ENCODE data around the gene C4BPA.

Gene C4BPA

DNA sequence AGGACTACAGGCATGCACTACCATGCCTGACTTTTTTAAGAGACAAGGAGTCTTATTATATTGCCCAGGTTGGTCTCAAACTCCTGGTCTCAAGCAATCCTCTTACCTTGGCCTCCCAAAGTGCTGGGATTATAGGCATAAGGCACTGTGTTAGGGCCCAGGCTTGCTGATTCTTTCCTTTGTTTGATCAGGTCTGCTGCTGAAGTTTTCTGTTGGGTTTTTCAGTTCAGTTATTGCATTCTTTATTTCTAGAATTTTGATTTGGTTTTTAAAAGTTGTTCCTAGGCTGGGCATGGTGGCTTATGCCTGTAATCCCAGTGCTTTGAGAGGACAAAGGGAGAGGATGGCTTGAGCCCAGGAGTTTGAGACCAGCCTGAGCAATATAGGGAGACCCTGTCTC, 47.9 kb downstream of the C4BPA start:
- Histone ChIP-seq H3K27ac (no peak overlapping the region), H3K4me3 (ENCODE audit: low read depth in 1 of 2, low read length in 1 of 2) (no peak overlapping the region), H3K36me3 (no peaks in the 10 kb centered on the region), H3K27me3 (no peaks in the 10 kb centered on the region), H3K9me3 (no peaks in the 10 kb centered on the region), H3K4me1 (ENCODE audit: control insufficient read depth in 1 of 2, insufficient read depth in 1 of 2, low read depth in 1 of 2, low read length in 1 of 2) (peaks cover 25% of the 10 kb centered on the region in 2 experiments)
- TF ChIP-seq, protein P1, sequence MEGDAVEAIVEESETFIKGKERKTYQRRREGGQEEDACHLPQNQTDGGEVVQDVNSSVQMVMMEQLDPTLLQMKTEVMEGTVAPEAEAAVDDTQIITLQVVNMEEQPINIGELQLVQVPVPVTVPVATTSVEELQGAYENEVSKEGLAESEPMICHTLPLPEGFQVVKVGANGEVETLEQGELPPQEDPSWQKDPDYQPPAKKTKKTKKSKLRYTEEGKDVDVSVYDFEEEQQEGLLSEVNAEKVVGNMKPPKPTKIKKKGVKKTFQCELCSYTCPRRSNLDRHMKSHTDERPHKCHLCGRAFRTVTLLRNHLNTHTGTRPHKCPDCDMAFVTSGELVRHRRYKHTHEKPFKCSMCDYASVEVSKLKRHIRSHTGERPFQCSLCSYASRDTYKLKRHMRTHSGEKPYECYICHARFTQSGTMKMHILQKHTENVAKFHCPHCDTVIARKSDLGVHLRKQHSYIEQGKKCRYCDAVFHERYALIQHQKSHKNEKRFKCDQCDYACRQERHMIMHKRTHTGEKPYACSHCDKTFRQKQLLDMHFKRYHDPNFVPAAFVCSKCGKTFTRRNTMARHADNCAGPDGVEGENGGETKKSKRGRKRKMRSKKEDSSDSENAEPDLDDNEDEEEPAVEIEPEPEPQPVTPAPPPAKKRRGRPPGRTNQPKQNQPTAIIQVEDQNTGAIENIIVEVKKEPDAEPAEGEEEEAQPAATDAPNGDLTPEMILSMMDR (IDR thresholded peaks at IDR 0.05) = no peak

DNA sequence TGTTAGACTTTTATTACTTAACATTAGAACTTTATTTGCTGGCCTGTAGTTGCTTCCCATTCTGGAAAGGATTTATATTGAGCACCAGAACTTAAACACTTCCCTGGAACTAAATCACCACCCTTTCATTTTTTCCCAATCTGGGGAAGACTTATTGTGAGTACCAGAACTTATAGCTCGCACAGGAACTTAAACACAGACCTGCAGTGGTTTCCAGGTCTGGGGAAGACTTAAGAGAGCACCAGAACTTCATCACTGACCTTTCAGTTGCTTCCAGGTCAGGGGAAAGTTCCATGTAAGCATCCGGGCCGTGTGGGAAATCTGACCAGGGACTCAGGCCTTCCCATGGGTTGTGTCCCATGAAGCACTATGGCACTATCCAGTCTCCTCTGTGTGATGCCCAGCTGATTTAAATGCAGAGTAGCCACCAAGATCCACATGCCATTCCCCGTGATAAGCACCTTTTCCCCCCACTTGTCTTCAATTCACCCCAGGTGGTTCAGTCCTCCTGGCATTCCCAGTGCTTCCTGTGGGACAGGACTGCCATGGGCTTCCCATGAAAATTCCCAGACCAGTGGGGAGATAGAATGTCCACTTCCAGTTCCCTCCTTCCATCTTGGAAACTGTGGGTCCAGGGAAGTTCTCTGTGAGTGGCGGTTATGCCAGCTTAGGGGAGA, 48.9 kb downstream of the C4BPA start:
- Histone ChIP-seq H3K4me3 (ENCODE audit: low read depth in 1 of 2, low read length in 1 of 2) (no peak overlapping the region), H3K9me3 (no peaks in the 10 kb centered on the region), H3K27ac (no peak overlapping the region), H3K27me3 (no peaks in the 10 kb centered on the region), H3K4me1 (ENCODE audit: control insufficient read depth in 1 of 2, insufficient read depth in 1 of 2, low read depth in 1 of 2, low read length in 1 of 2) (peaks cover 26% of the 10 kb centered on the region in 2 experiments), H3K36me3 (no peaks in the 10 kb centered on the region)
- TF ChIP-seq, protein P1 (IDR thresholded peaks at IDR 0.05) = no peak

DNA sequence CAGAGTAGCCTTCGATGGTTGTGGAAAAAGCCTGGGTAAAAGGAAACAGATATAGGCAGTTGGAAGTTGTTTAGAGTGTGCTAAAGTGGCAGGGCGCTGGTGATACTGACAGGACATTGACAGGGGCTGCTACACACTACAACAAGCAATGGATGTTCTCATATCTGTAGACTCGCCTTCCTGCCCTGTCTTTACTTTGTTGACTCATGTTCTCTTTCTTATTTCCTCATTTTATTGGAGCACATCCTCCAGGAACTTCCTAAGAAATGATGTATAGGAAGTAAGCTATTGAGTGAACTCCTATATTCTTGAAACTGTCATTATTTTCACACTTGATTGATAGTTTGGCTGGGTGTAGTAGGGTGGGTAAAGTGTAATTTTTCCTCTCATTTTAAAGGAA, 51.0 kb downstream of the C4BPA start:
- Histone ChIP-seq H3K4me3 (ENCODE audit: low read depth in 1 of 2, low read length in 1 of 2) (no peak overlapping the region), H3K36me3 (no peaks in the 10 kb centered on the region), H3K9me3 (no peaks in the 10 kb centered on the region), H3K4me1 (ENCODE audit: control insufficient read depth in 1 of 2, insufficient read depth in 1 of 2, low read depth in 1 of 2, low read length in 1 of 2) (peaks cover 26% of the 10 kb centered on the region in 2 experiments), H3K27ac (no peak overlapping the region), H3K27me3 (no peaks in the 10 kb centered on the region)
- TF ChIP-seq, protein P1 (IDR thresholded peaks at IDR 0.05) = no peak

DNA sequence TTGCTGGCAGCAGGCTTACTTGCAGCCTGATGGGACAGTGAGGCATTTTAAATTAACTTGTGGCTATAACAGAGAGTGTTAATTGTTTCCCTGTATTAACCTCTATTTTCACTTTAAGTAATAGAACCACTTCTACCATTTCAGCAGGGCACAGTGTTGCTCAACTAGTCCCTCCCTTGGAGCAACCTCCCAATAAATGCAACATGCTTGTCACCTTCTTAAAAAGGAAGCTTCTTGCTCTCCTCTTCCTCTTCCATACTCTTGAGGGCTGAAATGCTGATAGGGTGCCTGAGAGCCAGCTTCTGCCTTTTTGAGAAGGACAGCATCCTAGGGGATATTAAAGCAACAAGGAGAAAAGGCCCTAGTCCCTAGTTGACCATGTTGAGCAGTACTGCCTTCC, 52.1 kb downstream of the C4BPA start:
- TF ChIP-seq, protein P1 (IDR thresholded peaks at IDR 0.05) = no peak
- H3K4me3 ChIP-seq (ENCODE audit: low read depth in 1 of 2, low read length in 1 of 2) = peak overlapping the region in 1 of 2 experiments; percentile 15
- H3K4me1 ChIP-seq (ENCODE audit: control insufficient read depth in 1 of 2, insufficient read depth in 1 of 2, low read depth in 1 of 2, low read length in 1 of 2) = peaks cover 26% of the 10 kb centered on the region in 2 experiments
- H3K27ac ChIP-seq = peak overlapping the region; percentile 59
- no peaks in the 10 kb centered on the region for H3K36me3 ChIP-seq
- H3K9me3 ChIP-seq = no peaks in the 10 kb centered on the region
- no peaks in the 10 kb centered on the region for H3K27me3 ChIP-seq

DNA sequence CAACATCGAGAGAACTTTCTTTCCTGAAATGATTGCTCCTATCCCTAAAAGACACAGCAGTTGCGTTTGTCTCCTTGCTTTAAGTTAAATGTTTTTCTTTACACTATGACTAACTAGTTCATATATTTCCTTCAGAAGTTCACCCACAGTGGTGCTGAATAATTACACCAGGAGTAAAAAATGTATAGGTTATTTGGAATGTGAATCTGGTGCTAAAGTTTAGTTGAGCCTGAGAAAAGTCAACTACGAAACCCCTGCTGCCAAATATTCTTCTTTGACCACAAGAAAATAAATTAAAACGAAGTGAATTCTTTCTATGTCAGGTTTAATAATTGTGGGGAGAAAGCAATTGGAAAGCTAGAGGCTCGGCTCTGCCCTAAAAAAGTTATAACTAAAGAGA, 52.8 kb downstream of the C4BPA start:
- peaks cover 26% of the 10 kb centered on the region in 2 experiments for H3K4me1 ChIP-seq (ENCODE audit: control insufficient read depth in 1 of 2, insufficient read depth in 1 of 2, low read depth in 1 of 2, low read length in 1 of 2)
- H3K9me3 ChIP-seq = no peaks in the 10 kb centered on the region
- H3K36me3 ChIP-seq = no peaks in the 10 kb centered on the region
- H3K4me3 ChIP-seq (ENCODE audit: low read depth in 1 of 2, low read length in 1 of 2) = no peak overlapping the region
- TF ChIP-seq, protein P1 (IDR thresholded peaks at IDR 0.05) = no peak
- no peaks in the 10 kb centered on the region for H3K27me3 ChIP-seq
- peak overlapping the region; percentile 59 for H3K27ac ChIP-seq

All from neutrophil (primary cell).